ENCODE data around the gene ANKS1A.
"Not testable (repeated sequence)": the region's sequence is repeated elsewhere in the genome, so short reads cannot be mapped to it uniquely, and the experiment has no call there.

ANKS1A gene, protein sequence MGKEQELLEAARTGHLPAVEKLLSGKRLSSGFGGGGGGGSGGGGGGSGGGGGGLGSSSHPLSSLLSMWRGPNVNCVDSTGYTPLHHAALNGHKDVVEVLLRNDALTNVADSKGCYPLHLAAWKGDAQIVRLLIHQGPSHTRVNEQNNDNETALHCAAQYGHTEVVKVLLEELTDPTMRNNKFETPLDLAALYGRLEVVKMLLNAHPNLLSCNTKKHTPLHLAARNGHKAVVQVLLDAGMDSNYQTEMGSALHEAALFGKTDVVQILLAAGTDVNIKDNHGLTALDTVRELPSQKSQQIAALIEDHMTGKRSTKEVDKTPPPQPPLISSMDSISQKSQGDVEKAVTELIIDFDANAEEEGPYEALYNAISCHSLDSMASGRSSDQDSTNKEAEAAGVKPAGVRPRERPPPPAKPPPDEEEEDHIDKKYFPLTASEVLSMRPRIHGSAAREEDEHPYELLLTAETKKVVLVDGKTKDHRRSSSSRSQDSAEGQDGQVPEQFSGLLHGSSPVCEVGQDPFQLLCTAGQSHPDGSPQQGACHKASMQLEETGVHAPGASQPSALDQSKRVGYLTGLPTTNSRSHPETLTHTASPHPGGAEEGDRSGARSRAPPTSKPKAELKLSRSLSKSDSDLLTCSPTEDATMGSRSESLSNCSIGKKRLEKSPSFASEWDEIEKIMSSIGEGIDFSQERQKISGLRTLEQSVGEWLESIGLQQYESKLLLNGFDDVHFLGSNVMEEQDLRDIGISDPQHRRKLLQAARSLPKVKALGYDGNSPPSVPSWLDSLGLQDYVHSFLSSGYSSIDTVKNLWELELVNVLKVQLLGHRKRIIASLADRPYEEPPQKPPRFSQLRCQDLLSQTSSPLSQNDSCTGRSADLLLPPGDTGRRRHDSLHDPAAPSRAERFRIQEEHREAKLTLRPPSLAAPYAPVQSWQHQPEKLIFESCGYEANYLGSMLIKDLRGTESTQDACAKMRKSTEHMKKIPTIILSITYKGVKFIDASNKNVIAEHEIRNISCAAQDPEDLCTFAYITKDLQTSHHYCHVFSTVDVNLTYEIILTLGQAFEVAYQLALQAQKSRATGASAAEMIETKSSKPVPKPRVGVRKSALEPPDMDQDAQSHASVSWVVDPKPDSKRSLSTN

DNA sequence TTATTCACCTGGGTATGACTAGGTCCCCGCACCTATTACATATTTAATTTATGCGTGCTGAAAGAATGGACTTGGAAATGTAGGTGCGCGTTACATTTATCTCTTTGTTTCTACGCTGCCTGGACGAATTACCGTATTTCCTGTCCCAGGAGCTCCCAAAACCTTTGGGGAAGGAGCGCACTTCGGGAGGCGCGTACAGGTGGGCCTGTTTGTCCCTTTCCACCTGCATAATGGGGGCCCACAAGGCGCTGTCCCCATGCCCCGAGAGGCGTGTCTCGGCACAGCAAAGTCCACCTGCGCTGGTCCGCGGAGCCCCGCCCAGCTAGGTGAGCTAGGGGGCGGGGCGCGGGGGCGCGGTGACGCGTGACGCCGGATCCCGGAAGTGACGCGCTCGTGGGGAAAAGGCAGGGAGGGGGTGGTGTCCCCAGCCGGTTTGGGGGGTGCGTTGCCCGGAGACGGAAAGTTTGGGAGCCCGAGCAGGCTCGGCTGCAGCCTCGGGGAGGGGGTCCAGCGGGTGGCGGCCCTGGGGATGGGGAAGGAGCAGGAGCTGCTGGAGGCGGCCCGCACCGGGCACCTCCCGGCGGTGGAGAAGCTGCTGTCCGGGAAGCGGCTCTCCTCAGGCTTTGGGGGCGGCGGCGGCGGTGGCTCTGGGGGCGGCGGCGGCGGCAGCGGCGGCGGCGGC is at the start of gene ANKS1A:
Gene ANKS1A, plus strand, starts transcription at position 382 of the 682 bp plus-strand sequence. Its CDS starts 148 bp downstream, at position 530.
- DNase-seq (ENCODE audit: low read depth): peak; percentile 90

DNA sequence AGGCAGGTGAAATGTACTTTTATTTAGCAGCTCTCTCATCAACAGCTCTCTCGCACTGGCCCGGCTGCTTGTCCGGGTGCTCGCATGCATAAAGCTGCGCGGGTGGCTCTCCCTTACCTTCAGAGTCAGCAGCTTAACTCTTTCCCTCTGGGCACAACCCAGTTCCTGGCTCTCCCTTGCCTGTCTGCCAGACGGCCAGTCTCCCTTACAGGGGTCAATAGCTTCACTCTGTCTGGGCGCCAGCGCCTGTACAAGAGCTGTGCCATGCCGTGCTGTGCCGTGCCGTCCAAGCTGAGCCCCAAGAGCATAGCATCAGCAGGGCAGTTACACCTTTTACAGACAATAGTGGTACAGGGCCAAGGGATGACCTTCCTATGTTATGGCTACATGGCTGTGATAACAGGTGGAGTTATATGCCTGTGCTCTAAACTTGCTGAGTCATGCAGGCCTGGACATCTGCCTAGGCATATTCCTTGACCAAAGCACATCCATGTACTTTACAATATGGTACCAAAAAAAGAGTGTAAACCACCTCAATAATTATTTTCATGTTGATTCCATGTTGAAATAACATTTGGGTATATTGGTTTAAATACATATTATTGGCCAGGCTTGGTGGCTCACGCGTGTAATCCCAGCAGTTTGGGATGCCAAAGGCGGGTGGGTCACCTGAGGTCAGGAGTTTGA is 49.2 kb upstream of the ANKS1A start:
- DNase-seq (ENCODE audit: low read depth): no peak

DNA sequence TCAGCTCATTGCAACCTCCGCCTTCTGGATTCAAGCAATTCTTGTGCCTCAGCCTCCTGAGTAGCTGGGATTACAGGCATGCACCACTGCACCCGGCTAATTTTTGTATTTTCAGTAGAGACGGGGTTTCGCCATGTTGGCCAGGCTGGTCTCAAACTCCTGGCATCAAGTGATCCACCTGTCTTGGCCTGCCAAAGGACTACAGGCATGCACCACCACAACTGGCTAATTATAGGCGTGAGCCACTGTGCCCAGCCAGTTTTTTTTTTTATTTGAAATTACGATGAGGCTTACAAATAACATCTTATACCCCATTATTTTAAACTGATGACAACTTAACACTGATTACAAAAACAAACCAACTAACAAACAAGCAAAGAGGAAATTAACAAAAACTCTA is 40.0 kb upstream of the ANKS1A start:
- DNase-seq (ENCODE audit: low read depth): not testable (repeated sequence)

DNA sequence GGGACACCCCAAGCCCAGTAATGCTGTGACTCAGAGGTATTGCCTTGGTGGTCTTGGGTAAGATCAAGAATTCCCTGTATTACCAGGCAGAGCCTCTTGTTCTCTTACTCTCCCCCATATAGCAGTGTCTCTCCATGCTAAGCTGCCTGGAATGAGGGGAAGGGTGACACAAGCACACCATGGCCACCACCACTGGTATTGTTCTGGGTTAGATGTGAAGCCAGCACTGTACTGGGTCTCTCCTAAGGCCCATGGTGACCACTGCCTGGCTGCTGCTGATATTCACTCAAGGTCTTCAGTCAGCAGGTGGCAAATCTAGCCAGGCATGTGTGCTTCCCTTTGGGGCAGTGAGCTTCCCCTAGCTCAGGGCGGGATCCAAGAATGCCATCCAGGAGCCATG is 37.7 kb upstream of the ANKS1A start:
- DNase-seq (ENCODE audit: low read depth): no peak

DNA sequence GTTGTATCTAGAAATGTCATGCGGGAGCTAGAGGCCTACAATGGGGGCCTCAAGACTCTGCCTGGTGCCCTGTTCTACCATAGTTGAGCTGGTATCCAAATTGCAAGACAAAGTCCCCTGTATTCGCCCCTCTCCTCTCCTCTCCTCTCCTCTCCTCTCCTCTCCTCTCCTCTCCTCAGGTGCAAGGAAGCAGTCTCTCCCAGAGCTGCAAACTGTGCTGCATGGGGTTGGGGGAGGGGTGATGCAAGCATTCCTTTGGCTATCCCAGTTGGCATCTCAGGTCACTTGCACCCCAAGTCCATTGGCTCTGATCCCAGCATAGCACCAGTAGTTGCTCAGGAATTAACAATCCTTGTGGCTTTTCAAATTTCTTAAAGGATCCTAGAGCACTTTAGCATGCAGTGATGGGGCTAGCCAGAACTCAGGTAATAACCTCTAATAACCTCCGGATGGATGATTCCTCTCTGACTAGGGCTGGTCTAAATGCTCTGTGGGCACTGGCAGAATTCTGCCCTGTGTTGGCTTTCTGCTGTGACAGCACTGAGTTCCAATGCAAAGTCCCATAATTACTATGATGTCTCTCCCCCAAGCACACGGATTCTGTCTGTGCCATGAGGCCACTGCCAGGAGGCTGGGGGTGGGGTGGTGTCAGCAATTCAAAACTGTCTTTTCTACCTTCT is 36.5 kb upstream of the ANKS1A start:
- no peak for DNase-seq (ENCODE audit: low read depth)

DNA sequence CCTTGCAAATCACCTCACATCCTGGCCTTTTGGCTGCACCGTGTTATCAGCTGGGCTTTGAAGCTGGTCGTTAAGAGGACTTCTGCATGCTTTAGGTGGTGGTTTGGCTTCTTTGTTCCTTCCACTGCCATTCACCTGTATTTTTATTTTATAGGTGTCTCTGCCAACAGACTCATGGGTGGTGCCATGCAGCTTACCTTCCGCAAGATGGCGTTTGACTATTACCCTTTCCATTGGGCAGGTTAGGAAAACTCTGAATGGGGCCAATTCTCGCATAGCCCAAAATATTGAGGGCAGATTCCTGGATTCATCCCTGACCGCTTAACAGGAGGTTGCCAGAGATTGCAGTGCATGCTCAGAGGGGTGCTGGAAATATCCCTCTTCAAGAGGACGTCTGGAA is 33.6 kb upstream of the ANKS1A start:
- DNase-seq (ENCODE audit: low read depth): no peak

DNA sequence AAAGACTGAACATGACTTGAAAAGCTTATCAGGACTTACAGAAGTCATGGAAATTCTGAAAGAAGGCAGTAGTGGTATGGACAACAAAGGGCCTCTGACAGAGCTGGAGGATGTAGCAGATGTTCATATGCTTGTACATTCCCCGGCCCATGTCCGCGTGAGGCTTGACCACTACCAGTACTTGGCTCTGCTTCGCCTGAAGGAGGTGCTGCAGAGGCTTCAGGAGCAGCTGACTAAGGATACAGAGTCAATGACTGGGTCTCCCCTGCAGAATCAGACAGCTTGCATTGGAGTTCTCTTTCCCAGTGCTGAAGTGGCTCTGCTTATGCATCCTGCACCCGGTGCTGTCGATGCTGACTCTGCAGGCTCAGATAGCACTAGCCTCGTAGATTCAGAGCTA is 30.4 kb upstream of the ANKS1A start:
- DNase-seq (ENCODE audit: low read depth): no peak

DNA sequence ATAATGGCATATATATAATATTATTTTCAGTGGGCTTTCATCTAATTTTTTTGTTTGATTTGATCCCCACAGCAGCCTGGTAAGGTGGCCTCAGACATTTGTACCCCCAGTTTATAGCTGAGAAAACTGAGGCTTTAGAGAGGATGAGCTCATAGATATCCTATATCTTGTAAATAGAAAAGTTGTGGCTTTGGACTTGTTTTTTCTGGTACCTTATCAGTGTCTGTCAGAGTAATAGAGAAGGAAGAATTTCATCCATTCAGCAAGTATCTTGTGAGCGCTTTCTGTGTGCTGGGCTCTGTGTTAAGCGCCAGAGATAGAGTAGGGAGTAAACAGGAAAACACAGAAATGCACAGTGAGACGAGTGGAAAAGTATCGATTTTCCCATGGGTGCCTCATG is 29.1 kb upstream of the ANKS1A start:
- DNase-seq (ENCODE audit: low read depth): no peak

DNA sequence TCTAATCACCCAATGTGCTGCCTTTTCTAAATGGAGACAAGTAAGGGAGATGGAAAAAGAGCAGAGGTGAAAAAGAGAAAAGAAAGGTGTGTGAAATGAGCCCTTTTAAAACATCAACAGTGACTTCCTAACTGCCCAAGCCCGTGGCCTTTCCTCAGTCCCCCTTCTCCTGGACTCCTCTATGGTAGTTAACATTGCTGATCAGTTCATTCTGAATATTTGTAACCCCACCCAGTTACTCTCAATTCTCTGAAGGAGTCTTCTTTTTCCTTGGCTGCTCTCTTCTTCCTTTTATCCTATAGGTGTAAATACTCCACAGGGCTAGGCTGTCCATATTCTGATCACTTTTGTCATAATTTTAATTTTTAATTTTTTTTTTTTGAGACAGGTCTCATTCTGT is 28.3 kb upstream of the ANKS1A start:
- no peak for DNase-seq (ENCODE audit: low read depth)

DNA sequence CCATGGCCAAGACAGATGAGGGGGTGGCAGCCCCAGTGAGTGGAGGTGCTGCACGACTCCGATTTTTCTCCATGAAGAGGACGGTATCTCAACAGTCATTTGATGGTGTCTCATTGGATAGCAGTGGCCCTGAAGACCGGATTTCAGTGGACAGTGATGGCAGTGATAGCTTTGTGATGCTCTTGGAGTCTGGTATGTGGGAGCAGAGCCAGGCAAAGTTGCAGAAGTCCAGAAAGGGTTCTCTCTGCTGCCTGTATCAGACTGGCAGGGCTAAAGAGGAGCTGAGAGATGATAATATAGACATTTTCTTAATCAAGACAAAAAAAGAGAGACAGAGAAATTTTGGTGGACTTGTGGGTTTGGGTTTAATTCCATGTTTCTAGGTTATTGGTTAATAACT is 25.0 kb upstream of the ANKS1A start:
- DNase-seq (ENCODE audit: low read depth): no peak

DNA sequence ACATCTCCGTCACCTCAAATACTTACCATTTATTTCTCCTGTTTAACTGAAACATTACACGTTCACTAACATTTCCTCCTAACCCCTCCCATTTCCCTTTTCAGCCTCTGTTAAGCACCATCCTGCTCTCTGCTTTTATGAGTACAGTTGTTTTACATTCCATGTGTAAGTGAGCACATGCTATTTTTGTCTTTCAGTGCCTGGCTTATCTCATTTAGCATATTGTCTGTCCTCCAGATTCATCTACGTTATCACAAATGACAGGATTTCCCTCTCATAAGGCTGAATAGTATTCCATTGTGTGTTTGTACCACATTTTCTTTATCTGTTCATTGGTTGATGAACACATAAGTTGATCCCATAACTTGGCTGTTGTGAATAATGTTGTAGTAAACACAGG is 23.9 kb upstream of the ANKS1A start:
- no peak for DNase-seq (ENCODE audit: low read depth)

DNA sequence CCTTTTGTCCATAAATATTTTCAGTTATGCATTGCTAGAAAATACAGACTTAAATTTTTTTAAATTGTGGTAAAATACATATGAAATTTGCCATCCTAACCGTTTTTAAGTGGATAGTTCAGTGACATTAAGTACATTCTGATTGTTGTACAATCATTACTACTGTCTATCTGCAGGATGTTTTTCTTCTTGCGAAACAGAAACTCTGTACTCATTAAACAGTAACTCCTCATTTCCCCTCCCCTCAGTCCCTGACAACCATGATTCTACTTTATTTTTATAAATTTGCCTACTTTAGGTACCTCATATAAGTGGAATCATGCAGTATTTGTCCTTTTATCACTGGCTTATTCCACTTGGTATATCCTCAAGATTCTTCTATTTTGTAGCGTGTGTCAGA is 22.5 kb upstream of the ANKS1A start:
- DNase-seq (ENCODE audit: low read depth): no peak

DNA sequence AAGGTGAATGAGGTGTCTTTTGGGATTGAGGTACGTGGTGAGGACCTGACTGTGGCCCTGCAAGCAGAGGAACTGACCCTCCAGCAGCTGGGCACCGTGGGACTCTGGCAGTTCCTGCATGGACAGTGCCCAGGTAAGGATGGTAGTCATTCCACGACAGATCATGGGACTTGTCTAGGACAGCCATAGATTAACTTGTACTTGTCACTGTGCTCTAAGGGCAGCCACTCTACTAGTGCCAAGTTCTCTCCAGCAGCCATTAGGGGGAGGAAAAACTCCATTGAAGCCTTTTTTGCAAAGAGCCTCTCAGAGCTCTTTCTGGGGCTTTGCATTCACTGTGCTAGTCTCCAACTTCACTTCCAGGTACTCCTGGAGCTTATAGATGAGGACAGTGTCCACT is 21.6 kb upstream of the ANKS1A start:
- DNase-seq (ENCODE audit: low read depth): no peak

DNA sequence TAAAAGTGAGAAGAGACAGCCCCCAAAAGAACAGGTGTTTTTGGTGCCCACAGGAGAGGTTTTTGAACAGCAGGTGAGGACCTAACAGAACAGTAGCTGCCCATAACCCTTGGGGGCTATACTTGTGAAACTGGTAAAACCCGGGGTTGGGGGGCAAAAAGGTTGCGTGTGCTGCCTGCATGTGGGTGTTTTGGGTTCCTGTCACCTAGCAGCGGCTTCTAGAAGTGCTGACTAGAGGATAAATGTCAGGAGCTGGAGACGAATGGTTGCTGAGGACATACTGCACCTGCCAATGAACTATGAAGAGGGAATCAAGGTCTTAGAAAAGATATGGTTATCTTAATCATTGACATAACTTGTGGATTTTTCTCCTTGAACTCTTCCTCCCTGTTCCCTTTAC is 17.2 kb upstream of the ANKS1A start:
- DNase-seq (ENCODE audit: low read depth): no peak

DNA sequence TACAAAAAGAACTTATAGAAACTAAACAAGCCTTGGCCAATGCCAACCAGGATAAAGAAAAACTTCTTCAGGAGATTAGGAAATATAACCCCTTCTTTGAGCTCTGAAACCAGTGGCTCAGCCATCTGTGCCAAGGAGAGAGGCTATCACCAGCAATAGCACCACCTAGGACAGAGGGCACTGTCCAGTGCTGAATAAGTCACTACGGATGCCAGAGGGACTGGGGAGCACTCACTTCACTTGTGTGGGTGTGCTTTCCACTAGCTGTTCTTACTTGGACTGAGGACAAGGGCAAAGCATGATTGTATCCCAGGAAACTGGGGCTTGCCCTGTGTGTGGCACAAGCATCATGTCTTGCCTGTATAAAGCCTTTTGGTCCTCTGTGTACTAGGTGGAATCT is 16.7 kb upstream of the ANKS1A start:
- no peak for DNase-seq (ENCODE audit: low read depth)

DNA sequence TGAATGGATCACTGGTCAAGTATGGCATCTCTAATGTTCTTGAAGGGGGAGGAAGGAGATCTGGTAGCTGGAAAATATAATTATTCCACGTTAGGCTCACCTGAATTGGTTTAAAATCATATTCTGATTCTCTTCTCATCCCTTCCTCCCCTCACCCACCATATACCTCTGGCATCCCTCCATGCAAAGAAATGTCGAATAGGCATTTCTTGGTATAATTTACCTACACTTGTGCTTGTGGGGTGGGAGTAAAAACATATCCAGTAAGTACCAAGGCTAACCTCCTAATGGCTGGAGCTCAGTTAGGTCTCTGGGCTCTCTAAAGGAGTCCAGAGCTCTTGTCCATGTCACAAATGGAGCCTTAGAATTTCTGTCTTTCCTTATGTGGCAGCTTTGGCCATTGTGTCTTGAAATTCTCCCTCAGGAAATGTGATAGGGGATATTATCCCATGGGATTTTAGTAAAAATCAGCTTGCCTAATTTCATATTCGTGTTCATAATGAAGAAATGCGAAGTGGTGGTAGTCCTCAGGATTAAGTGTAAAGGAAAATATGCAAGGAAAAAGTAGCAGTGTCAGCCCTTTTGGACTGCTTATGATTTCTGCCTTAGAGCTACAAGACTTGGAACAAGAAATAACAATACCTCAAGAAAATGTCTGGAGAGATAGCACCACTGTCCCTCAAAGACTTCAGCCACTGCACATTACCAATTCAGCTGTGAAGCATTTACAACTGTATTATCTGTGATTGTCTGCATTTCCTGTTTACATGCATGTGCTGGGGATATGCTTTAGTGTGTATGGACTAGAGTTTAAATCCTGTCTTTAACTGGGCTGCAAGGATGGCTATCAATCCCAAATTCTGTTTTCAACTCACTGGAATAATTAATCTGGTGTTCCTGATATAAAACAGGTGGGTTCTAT is 13.5 kb upstream of the ANKS1A start:
- DNase-seq (ENCODE audit: low read depth): no peak

DNA sequence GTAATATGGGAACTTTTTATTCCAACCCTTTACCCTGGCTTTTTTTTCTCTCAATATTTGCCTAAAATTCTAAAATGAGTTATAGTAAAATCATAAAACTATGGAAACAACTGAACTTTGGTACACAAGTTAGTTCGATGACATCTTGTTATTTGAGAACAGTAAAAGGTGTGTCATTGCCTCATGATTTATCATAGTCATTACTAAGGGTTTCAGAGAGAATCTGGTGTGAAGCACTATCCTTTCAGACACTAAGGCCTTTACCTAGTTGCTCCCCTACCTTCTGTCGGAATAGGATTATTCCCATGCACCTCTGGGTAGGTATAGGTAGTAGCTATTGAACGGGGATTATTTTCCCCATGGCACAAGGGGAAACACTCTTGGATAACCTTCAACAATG is 12.6 kb upstream of the ANKS1A start:
- DNase-seq (ENCODE audit: low read depth): no peak

DNA sequence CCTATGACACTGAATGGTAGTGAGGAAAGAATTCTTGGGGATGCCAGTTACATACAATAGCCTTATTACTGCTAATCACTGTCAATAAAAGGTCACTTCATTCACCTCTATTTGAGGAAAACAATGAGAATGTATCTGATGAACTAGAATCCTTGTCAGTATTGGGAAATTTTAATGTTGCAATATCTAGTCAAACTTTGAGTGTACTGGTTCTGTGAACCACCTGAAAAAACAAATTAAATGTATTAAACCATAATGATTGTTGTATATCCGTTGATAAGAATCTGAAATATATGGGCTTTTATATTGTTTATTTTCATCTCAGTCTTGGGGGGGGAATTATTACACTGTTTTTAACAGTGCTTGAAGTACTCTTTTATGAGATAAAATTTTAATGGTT is 11.8 kb upstream of the ANKS1A start:
- DNase-seq (ENCODE audit: low read depth): no peak

DNA sequence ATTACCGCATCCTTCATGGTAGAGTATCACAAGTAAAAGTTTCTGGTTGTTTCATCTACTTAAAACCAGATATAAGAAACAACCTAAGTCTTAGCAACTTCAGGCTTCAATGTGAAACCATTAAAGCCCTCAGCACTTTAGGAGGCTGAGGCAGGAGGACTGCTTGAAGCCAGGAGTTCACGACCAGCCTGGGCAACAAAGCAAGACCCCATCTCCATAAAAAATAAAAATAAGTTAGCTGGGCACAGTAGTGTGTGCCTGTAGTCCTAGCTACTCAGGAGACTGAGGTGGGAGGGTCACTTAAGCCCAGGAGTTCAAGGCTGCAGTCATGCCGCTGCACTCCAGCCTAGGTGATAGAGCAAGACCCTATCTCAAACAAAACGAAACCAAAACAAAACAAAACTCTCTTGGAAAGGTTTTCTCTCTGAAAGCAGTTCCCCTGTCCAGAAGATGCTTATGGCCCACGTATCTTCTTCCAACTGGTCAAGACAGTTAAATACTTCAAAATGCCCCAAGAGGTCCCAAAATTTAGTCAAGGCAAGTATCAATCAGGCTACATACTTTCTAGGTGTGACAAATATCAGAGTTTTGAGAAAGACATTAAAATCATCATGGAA is 11.1 kb upstream of the ANKS1A start:
- no peak for DNase-seq (ENCODE audit: low read depth)
